ENCODE results near the gene PPP5C. TPM values are rescaled to one million over a fixed set of nuclear protein-coding genes. Genes with fewer than 3 reads are reported as not detected.

Gene PPP5C
- total RNA-seq, 2 experiments from 2014 or later, result 108 to 111 TPM

DNA sequence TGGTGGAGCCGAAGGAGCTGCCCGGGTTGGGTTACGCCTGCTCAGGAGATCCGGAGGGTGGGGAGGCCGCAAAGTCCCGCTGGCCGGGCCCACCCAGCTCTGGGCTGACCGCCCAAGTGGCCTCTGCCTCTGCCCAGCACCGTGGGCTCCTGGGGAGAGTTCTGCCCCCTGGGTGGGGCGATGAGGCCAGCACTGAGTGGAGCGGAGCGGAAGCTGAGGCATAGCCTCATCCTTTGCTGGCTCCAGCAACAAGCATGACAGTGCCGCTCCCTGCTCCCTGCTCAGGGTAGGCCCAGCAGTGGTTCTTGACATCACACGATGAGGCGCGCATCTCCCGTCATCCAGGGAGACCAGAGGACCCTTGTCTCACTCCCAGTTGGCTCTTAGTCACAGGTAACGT, 44.0 kb downstream of the PPP5C start:
- TF ChIP-seq, protein P1, sequence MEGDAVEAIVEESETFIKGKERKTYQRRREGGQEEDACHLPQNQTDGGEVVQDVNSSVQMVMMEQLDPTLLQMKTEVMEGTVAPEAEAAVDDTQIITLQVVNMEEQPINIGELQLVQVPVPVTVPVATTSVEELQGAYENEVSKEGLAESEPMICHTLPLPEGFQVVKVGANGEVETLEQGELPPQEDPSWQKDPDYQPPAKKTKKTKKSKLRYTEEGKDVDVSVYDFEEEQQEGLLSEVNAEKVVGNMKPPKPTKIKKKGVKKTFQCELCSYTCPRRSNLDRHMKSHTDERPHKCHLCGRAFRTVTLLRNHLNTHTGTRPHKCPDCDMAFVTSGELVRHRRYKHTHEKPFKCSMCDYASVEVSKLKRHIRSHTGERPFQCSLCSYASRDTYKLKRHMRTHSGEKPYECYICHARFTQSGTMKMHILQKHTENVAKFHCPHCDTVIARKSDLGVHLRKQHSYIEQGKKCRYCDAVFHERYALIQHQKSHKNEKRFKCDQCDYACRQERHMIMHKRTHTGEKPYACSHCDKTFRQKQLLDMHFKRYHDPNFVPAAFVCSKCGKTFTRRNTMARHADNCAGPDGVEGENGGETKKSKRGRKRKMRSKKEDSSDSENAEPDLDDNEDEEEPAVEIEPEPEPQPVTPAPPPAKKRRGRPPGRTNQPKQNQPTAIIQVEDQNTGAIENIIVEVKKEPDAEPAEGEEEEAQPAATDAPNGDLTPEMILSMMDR (IDR thresholded peaks at IDR 0.05), result no peak
- no peaks in the 10 kb centered on the region for H3K9me3 Mint-ChIP-seq
- DNase-seq (no peak), ATAC-seq (no peak)
- no peaks in the 10 kb centered on the region for H3K27me3 Mint-ChIP-seq
- ChIA-PET CTCF (interaction anchor here (1.1 kb wide), 1 partner anchor 9 kb away, joined by 3 read pairs; no protein-coding TSS in a partner anchor), POLR2A (interaction anchor here (1.3 kb wide), 1 partner anchor 20 kb away, joined by 4 read pairs; no protein-coding TSS in a partner anchor)
- no peak overlapping the region for H3K27ac Mint-ChIP-seq
- intact Hi-C loops (cut with micrococcal nuclease), result no loop called here
- H3K4me1 Mint-ChIP-seq (ENCODE audit: low read depth), result peaks cover 8% of the 10 kb centered on the region
- peaks cover 42% of the 10 kb centered on the region for H3K36me3 Mint-ChIP-seq (ENCODE audit: low read depth)
- no peak overlapping the region for H3K4me3 Mint-ChIP-seq

DNA sequence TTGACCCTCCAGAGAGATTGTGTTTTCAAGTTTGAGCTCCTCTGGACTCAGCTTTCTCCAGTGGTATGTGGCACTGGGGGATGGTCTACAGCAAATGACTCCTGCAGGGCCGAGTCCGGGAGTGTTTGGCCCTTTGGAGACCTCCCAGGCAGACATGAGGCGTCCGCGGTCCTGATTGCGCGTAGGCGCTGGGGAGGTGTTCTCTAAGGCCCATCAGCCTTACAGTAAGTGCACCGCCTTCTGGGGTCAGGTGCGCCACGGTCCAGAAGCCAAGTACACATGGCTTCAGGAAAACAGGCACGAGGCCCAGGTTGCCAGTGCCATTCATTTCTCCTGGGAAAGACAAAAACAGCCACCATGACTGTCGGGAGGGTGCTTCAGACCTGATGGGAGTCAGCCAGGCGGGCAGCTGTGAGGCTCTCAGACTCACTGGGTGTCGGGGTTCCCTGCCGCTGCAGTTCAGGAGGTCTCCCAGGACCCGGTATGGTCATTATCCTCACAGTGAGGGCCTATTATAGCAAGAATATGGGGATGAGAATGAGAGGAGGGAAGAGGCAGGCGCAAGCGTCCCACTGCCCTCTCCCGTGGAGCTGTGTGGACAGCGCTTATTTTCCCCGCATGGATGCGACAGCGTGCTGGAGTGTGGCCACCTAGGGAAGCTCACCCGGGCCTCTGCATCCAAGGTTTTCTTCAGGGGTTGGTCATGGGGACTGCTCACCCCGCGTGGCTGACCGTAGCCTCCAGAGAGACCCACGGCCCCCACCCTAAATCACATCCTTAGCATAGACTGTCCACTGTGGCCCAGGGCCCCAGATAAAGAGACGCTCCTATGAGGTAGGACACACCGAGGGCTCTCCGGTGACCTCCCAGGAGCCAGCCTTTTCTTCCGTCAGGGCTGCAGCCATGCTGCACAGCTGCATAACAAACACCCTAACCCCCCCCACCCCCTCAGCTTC, 44.7 kb downstream of the PPP5C start:
- Mint-ChIP-seq H3K36me3 (ENCODE audit: low read depth) (peaks cover 38% of the 10 kb centered on the region), H3K27ac (no peak overlapping the region), H3K27me3 (no peaks in the 10 kb centered on the region), H3K4me1 (ENCODE audit: low read depth) (peaks cover 8% of the 10 kb centered on the region), H3K9me3 (no peaks in the 10 kb centered on the region), H3K4me3 (no peak overlapping the region)
- CTCF ChIA-PET, result interaction anchor here (1.1 kb wide), 2 partner anchors 8 to 96 kb away, joined by 3 read pairs; no protein-coding TSS in a partner anchor
- intact Hi-C loops (cut with micrococcal nuclease), result no loop called here
- TF ChIP-seq, protein P1 (IDR thresholded peaks at IDR 0.05), result no peak
- ATAC-seq (no peak), DNase-seq (no peak)
- POLR2A ChIA-PET, result interaction anchor here (1.2 to 1.3 kb wide), 2 partner anchors 21 to 121 kb away, joined by 3 to 4 read pairs; no protein-coding TSS in a partner anchor

DNA sequence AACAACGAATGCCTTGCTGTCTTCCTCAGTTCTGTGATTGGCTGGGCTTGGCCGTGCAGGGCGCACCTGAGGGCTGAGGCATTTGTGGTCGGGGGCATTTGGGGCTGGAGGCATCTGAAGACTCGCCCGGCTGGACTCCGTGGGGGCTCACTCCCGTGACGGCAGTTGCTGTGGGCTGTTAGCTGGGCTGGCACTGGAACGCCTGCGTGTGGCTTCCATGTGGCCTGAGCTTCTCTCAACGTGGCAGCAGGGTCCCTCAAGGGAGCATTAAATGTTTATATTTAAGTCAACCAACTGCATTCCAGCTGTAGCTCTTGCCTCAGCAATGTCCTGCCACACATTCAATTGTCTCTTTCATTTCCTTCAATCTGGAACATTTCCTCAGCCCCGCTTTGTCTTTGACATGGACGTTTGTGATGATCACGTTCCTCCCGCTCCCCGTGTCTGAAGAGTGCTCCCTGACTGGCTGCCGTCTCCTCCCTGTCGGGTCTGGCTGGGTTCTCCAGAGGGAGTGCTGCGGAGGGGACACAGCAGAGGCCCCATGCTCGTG, 45.4 kb downstream of the PPP5C start:
- DNase-seq (no peak), ATAC-seq (no peak)
- intact Hi-C loops (cut with micrococcal nuclease), result no loop called here
- no peaks in the 10 kb centered on the region for H3K9me3 Mint-ChIP-seq
- CTCF ChIA-PET, result interaction anchor here (1.1 kb wide), 1 partner anchor 95 kb away, joined by 3 read pairs; no protein-coding TSS in a partner anchor
- POLR2A ChIA-PET, result interaction anchor here (1.2 kb wide), 1 partner anchor 122 kb away, joined by 3 read pairs; no protein-coding TSS in a partner anchor
- H3K36me3 Mint-ChIP-seq (ENCODE audit: low read depth), result peaks cover 32% of the 10 kb centered on the region
- peaks cover 8% of the 10 kb centered on the region for H3K4me1 Mint-ChIP-seq (ENCODE audit: low read depth)
- TF ChIP-seq, protein P1 (IDR thresholded peaks at IDR 0.05), result no peak
- no peak overlapping the region for H3K4me3 Mint-ChIP-seq
- peak overlapping the region; percentile 43 for H3K27ac Mint-ChIP-seq
- H3K27me3 Mint-ChIP-seq, result no peaks in the 10 kb centered on the region

DNA sequence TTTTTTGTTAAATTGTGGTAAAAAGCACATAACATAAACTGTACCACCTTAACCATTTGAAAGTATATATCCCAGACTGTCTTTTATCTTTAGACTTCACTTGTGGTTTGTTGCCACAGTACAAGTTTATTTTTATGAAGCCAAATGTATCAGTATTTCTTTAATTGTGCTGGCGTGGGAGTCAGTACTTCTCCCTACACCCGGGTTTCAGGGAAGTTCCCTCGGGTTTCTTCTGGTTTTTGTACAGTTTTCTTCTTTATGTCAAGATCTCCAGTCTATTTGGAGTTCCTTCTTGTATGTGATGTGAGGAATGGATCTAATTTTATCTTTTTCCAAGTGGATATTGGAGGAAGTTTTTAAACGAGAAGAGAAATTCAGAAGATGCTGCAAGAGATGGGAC, 46.0 kb downstream of the PPP5C start:
- CTCF ChIA-PET, result interaction anchor here (1.1 kb wide), 1 partner anchor 94 kb away, joined by 3 read pairs; no protein-coding TSS in a partner anchor

More for the DNA sequence above, 46.0 kb downstream of the PPP5C start:
- DNase-seq (no peak), ATAC-seq (no peak)
- Mint-ChIP-seq H3K4me3 (no peak overlapping the region), H3K27me3 (peaks cover 4% of the 10 kb centered on the region), H3K4me1 (ENCODE audit: low read depth) (peaks cover 8% of the 10 kb centered on the region), H3K9me3 (no peaks in the 10 kb centered on the region), H3K36me3 (ENCODE audit: low read depth) (peaks cover 27% of the 10 kb centered on the region), H3K27ac (no peak overlapping the region)
- intact Hi-C loops (cut with micrococcal nuclease), result no loop called here
- POLR2A ChIA-PET, result interaction anchor here (1.2 kb wide), 1 partner anchor 122 kb away, joined by 3 read pairs; no protein-coding TSS in a partner anchor
- TF ChIP-seq, protein P1 (IDR thresholded peaks at IDR 0.05), result no peak
